ENCODE results near the gene DRG2.

Gene DRG2

DNA sequence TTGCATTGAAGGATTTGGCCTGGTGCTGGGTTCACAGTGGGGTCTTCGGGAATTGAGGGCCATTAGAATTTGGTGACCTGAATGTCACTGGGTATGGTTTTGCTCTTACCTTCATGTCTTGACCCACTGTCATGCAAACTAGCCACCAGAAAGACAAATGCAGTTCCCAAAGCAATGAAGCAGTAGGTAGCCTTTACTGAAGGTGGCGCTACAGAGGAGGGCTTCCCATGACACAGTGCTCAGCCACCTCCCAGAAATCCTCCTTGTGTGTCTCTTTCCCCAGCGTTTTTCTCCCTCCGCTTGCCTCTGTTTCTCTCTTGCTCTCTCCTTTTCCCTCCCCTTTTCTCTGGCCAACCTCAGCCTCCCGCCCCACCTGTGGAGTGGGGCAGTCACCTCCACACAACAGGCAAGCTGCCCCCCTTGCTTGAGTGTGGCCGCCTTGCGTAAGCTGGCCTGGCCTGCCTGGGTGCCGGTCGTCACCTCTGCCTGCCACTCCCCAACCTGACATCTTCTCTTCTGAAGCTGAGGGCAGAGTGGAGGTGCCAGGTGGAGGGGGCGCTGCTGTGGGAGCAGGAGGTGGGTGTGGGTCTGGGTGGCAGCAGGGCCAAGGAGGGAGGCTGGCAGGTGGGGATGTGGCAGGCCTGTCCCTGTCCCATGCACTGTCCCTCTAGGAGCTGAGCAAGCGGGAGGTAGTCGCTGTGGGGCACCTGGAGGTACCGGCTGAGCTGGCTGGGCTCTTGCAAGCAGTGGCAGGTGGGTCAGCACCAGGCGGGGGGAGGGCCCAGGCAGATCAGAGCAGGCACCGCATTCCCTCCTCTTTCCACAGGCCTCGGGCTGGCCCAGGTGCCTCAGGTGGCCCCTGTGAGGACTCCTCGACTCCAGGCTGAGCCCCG is 55.5 kb downstream of the DRG2 start:
- DNase-seq (ENCODE audit: low read depth in 2 of 2): no peak

DNA sequence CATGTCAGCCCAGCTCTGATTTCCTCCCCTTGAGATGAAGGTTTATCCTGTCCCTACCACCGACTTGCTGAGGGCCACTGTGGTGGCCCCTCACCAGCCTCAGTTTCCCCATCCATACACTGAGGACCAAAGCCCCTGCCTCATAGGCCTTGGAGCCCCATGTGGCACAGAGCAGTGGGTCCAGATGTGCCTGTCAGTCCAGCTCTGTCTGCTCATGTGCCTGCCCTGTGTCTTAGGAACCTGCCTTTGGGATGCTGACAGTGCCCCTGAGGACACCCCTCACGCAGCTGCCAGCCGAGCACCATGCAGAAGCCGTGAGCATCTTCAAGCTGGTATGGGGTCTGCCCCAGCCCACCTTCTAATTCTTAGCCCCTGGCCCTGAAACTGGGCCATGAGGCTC is 56.5 kb downstream of the DRG2 start:
- no peak for DNase-seq (ENCODE audit: low read depth in 2 of 2)

DNA sequence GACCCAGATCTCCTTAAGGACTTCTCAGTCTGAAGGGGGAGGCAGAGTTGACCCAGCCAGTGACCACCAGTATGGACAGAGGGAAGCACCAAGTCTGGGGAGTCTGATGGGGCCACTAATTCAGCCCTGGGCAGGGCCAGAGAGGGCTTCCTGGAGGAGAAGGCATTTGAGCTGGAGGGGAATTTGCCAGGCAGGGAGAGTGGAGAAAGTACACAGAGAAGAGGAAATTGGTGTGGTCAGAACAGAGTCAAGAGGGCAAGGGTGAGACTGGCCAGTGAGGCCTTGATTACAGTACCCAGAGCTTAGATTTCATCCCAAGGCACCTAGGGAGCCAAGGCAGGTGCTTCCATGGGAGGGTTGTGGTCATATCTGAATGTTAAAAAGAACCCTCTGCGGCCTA is 57.1 kb downstream of the DRG2 start:
- no peak for DNase-seq (ENCODE audit: low read depth in 2 of 2)

DNA sequence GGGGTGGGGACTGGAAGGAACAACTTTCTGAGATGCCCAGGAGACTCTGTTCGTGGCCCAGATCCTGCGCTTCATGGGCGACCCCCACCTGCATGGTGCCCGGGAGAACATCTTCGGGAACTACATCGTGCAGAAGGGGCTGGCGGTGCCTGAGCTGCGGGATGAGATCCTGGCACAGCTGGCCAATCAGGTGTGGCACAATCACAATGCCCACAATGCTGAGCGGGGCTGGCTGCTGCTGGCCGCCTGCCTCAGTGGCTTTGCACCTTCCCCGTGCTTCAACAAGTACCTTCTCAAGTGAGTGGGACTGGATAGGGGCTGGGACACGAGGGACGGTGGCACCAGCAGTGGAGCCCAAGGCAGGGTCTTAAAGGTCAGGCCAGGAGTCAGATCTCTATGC is 58.1 kb downstream of the DRG2 start:
- DNase-seq (ENCODE audit: low read depth in 2 of 2): no peak

DNA sequence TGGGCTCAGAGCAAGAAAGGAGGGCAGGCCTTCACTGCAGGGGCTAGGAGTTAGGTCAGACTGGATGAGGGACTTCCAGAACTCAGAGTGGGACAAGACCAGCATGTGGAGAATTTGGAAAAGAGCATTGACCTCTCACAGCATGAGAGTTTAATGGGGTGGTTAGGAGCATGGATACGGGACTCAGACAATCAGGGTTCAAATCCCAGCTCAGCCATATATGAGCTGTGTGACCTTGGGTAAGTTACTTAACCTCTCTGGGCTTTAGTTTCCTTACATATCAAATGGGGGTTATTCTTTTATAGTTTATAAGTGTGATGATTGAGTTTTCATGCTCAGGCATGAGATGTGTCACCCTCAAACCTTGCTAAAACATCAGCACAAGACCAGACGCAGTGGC is 58.5 kb downstream of the DRG2 start:
- DNase-seq (ENCODE audit: low read depth in 2 of 2): no peak

DNA sequence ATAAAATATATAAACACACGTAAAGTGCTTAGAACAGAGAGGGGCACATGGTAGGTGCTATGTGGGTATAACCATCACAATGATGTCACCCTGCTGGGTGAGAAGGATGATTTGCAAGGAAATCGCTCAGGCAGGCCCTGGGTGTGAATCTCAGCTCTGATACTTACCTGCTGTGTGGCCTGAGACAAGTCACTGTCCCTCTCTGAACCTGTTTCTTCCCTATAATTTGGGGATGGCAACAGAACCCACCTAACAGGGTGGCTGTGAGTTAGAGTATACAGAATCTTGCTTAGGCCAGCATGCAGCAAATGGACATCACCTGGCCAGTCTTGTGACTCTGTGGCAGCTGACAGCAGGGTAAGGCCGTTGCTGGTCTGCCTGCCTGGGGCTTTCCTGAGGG is 59.2 kb downstream of the DRG2 start:
- DNase-seq (ENCODE audit: low read depth in 2 of 2): no peak

DNA sequence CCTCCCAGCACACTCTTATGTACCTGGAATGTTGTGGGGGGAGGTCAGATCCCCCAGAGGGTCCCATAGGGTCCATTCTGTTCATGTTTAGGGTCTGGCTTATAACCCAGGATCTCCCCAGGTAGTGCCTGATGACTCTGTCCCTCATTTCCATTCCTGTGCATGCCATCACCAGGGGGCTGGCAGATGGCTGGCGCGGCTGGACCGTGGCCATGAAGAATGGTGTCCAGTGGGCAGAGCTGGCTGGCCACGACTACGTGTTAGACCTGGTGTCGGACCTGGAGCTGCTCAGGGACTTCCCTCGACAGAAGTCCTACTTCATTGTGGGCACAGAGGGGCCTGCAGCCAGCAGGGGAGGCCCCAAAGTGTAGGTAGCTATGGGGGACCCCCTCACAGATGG is 60.8 kb downstream of the DRG2 start:
- no peak for DNase-seq (ENCODE audit: low read depth in 2 of 2)

DNA sequence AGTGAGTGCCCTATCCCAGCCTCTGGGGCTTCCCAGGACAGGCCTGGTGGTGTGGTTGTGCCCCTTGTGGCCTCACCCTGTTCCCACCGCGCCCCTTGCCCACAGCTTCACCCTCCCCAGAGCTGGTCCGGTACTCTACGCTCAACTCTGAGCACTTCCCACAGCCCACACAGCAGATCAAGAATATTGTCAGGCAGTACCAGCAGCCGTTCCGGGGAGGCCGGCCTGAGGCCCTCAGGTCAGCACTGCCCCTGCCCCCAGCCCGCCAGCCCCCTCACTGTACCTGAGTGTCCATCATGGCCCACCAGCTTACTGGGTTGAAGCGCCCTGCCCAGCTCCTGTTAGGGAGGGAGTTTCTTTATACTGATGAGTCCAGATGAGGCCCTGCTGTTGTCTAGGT is 63.5 kb downstream of the DRG2 start:
- DNase-seq (ENCODE audit: low read depth in 2 of 2): no peak

DNA sequence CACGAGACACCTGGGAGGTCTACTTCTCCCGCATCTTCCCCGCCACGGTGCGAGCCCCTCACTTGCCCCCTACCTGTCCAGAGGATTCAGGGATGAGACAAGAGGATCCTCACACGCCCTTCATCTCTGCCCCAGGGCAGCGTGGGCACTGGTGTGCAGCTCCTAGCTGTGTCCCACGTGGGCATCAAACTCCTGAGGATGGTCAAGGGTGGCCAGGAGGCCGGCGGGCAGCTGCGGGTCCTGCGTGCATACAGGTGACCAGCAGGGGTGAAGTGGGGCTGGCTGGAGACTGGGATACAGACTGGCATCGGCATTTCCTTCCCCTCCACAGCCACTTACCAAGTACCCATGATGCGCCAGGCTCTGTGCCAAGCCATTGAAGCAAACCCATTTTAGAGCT is 67.4 kb downstream of the DRG2 start:
- no peak for DNase-seq (ENCODE audit: low read depth in 2 of 2)

DNA sequence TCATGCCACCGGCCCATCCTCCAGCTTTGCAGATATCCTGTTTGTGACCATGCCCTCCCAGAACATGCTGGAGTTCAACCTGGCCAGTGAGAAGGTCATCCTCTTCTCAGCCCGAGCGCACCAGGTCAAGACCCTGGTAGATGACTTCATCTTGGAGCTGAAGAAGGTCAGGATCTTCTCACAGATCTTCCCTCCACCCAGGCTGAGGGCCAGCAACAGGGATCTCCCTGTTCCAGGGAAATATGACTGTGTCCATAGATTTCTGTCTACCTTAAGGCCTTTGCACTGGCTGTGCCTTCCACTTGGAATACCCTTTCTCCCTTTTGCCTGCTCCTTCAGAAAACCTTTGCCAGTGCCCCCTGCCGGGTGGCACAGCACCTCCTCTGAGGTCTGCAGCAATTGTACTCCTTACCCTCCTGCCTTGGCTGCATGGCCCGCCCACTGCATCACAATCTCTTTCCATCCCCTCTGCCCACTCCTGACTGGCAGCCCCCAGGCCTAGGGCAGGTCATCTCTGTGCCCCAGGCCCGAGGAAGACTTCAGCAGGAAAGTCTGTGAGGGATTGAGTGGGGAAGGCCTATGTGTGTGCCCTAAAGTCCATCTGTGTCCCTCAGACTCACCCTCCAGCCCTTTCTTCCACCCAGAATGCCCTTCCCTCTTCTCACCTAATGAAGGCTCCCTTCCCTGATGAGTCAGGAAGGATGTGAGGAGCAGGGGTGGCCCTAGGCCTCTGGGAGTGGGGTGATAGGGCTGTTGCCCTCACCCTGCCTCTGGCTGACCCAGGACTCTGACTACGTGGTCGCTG is 68.6 kb downstream of the DRG2 start:
- no peak for DNase-seq (ENCODE audit: low read depth in 2 of 2)

DNA sequence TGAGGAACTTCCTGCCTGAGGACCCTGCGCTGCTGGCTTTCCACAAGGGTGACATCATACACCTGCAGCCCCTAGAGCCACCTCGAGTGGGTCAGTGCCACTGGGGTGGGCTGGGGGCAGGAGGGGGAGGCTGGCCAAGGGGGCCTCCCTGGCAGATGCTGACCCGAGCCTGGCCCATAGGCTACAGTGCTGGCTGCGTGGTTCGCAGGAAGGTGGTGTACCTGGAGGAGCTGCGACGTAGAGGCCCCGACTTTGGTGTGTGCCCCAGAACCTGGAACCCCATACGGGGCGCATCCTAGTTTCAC is 69.2 kb downstream of the DRG2 start:
- DNase-seq (ENCODE audit: low read depth in 2 of 2): no peak
